SK-MEL-5 (cell line): ENCODE measurements around the gene TENM3. TPM values are rescaled to one million over a fixed set of nuclear protein-coding genes. Genes with fewer than 3 reads are reported as not detected.

Experiments used
- DNase-seq: peaks from one replicate; pipeline ENCODE4 v3.0.0-alpha.2; 2016; ENCODE audit warnings: low read depth, low spot score
- in situ Hi-C: cut with HindIII; loops from 2 replicates; pipeline ENCODE4 v1.10.0; 2016; ENCODE audit warnings: low sequenced_read_pairs, high pct_unique_total_duplicates, low pct_unique_long_range_greater_than_20kb
- total RNA-seq: library from RNA; depleted of rRNA; stranded (reverse); fragments of >200 nt; shearing (Covaris generic); gene quantifications from 2 replicates; pipeline ENCODE4 v1.2.3, GENCODE V29; 2014

The TENM3 gene
- total RNA-seq, 1 experiment from 2014 or later: 38.1 TPM

DNA sequence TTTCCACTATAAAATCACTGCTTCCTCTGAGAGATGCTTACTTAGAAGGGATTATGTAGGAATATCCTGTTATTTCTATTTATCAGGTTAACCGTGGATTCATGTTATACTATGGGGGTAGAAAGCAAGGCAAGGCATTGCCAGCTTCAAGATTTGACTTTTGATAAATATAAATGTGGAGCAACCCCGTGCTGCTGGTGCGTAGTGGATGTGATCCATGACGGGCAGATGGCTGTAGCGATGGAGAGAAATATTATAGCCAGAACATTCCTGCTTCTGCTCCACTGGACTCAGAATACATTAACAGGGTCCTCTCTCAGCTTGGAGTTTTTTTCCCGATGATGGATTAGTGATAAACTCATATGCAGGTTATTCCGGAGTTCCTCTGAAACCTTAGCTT lies 157.6 kb downstream of the TENM3 start:
- in situ Hi-C loops: no loop called here
- DNase-seq: no peak

GRCh38 chr4:182404376-182404775 lies 161.2 kb downstream of the TENM3 start:
- in situ Hi-C loops: no loop called here
- no peak for DNase-seq

DNA sequence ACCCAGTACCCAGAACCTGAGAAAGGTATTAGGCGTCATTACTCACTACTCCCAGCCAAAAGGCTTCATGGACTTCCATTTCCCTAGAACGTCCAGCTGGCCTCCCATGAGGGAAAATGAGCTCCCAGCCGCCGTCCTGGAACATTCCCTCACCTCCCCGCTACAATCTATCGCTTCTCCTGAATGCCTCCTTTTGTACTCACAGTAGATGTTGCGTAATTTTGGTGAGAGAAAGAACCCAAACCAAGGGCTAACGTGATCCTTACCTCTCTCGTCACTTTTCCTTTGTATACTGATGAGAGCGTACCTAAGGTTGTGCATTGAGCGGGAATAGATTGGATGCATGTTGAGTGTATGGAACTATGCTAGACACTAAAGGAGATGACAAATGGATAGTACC lies 161.9 kb downstream of the TENM3 start:
- DNase-seq: no peak
- in situ Hi-C loops: no loop called here

DNA sequence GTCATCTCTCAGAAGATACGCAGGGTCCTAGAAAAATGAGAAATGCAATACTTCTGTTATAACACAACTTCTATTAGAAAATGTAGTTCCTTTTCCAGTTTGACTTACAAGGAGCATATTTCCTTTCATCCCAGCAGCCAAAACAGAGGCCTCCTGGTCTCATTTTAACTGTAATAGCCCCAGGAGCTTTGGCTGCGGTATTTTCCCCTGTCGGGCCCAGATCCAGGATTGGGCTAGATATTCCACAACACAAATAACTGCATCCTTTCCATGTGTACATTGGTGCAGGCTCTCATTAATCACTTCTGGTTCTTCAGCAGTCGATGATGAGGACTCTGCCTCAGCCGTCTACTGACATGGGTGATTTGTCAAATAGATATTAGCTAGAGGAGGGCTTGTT lies 166.1 kb downstream of the TENM3 start:
- in situ Hi-C loops: no loop called here

DNA sequence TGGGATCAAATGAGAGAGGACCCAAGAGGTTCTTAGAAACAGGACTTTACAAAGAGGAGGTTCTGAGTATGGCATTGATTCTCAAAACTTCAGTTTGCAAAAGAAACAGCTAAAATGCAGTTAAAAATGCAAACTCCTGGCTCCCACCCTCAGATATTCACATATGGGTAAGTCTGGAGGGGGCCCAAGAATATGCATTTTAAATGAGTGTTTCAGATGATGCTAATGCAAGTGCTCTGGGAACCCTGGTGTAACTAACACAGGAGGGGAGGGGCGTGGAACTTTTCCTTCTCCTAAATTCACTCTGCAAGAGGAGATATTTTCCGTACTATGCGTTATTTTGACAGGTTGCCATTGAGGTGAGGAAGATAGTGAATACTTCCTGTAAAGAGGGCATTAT lies 168.2 kb downstream of the TENM3 start:
- in situ Hi-C loops: no loop called here
- DNase-seq: no peak

More for the DNA sequence above, 166.1 kb downstream of the TENM3 start:
- DNase-seq: no peak

DNA sequence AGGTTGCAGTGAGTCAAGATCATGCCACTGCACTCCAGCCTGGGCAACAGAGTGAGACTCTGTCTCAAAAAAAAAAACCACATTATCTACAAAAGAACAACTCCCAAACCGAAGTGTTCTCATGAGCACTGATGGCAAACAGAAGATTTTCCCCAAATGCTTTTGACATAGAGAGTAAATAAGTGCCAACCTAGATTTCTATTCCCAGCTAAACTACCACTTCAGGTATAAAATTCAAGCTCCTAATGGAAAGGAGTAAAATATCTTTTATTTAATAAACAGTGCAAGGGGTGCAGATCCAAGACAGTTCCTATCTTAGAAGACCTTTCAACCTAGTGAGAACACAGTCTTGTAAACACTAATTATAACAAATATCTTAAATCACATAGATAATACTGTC lies 170.3 kb downstream of the TENM3 start:
- no peak for DNase-seq
- in situ Hi-C loops: no loop called here

- in situ Hi-C loops: no loop called here
- no peak for DNase-seq
These were observed 171.9 kb downstream of the TENM3 start for GRCh38 chr4:182415116-182415515.

- in situ Hi-C loops: no loop called here
- no peak for DNase-seq
These were observed 172.9 kb downstream of the TENM3 start for GRCh38 chr4:182416067-182416466.

DNA sequence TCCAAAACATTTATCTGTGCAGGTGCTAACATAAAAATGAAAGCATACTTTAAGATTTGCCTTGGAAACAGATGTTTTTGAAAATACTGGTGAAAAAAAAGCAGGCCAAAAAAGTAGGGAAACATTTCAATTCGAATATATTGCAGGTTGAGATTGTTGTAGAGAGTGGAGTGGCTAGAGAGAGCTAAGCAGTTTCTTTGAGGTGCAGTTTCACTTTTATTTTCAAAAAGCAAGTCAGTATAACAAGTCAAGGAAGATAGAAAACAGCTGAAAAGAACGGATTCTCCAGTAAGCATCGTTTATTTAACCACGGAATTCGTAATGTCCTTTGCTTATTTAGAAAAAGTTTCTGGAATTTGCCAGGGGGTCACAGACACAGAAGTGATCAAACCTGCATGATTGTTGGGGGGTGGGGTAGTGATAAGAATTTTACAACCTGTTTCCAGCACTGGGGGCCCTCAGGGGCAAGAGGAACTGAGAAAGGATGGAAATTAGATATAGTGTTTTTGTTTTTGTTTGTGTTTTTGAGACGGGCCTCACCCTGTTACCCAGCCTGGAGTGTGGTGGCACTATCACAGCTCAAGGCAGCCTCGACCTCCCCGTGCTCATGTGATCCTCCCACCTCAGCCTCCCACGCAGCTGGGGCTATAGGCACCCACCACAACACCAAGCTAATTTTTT lies 175.0 kb downstream of the TENM3 start:
- no peak for DNase-seq
- in situ Hi-C loops: no loop called here

- DNase-seq: no peak
- in situ Hi-C loops: no loop called here
These were observed 177.0 kb downstream of the TENM3 start for GRCh38 chr4:182420189-182420588.

GRCh38 chr4:182421753-182422152 lies 178.6 kb downstream of the TENM3 start:
- in situ Hi-C loops: no loop called here
- DNase-seq: no peak

DNA sequence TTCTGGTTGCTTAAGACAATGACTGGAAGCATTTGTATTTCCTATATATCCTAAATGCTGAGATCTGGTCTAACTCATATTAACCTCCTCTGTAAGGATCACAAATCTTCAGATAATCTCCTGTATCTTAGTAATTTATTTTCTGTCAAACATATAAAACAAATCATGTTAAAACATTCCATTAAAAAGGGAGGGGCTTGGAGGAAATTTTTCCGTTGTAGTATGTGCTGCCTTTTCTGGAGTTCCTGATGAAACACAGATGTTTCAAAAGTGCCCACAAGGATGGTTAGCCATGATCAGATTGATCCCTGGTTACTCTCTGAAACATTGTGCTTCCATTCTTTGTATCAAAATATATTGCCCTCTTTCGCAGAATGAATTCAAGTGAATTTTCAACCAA lies 182.1 kb downstream of the TENM3 start:
- no peak for DNase-seq
- in situ Hi-C loops: no loop called here

GRCh38 chr4:182426901-182427300 lies 183.7 kb downstream of the TENM3 start:
- no peak for DNase-seq
- in situ Hi-C loops: no loop called here

DNA sequence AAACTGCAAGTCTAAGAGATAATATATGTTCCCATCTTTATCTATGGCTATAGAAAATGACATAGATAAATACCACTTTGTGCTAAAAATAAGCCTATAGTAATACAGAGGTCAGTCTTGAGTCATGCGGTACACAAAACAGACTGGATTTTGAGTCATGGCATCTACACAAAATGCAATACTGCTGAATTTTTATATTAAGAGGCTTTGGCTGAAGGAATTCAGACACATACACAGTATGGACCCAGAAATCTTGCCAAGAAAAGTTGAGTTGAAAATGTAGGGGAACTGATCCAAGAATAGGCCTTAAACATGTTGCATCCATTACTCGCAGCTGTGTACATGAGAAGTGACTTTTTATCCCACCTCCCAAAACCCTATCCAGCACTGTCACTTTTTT lies 184.4 kb downstream of the TENM3 start:
- DNase-seq: no peak
- in situ Hi-C loops: no loop called here

GRCh38 chr4:182429896-182430295 lies 186.7 kb downstream of the TENM3 start:
- in situ Hi-C loops: no loop called here
- no peak for DNase-seq

GRCh38 chr4:182432819-182433218 lies 189.6 kb downstream of the TENM3 start:
- in situ Hi-C loops: no loop called here
- DNase-seq: no peak

DNA sequence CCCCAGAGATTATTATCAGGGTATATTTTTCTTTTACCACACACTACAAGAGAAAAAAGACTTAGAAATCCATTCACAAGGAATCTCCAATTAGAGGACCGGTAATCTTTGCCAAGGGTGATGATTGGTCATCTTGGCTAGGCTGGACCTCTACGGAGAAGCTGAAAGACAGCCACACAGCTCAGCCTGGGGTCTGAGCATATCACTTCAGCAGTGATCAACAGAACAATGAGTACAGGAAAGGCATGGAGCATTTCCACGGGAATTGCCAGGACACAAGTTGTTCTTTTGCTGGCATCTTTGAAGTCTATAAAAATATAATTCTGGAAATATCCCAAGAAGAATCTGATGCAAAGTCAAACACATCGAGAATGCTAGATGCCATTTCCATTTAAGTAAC lies 191.5 kb downstream of the TENM3 start:
- DNase-seq: no peak
- in situ Hi-C loops: no loop called here

GRCh38 chr4:182435401-182435800 lies 192.2 kb downstream of the TENM3 start:
- in situ Hi-C loops: no loop called here
- DNase-seq: no peak

GRCh38 chr4:182443070-182443469 lies 199.9 kb downstream of the TENM3 start:
- no peak for DNase-seq
- in situ Hi-C loops: no loop called here

DNA sequence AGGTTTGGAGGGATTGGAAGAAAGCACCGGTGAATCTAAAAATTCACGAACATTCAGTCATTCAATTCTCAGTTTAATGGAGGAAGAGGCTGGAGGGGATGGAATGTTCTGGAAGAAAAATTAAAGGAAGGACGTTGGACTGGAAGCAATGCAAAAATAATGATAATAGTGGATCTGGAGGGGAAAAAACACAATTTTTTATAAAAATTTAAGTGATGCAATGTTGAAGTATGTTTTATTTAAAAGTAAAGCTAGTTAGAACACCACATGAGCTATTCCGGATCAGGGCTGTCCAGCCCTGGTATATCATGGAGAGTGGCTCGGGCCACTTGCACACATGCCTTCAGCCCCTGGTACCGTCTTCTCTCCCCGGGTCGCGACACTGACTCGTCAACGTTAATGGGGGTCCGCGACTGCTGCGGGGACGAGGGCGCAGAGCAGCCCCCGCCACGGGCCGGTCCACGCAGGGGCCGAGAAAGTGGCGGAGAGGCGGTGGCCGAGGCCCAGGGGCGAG lies 204.6 kb downstream of the TENM3 start:
- in situ Hi-C loops: no loop called here
- no peak for DNase-seq
